NCI-H1930 (cell line): ENCODE data around the gene MRPL40.
"Not testable (repeated sequence)": the region's sequence is repeated elsewhere in the genome, so short reads cannot be mapped to it uniquely, and the experiment has no call there.

Source experiments
- DNase-seq, 2 experiments: peaks; one replicate each; lab custom pipeline; 2025; lab: John Stamatoyannopoulos, UW

Gene MRPL40

GRCh38 chr22:19442166-19442565, 9.8 kb downstream of the MRPL40 start:
- DNase-seq, result no peak

- DNase-seq, result no peak
Observed at GRCh38 chr22:19443544-19444211, 11.3 kb downstream of the MRPL40 start.

GRCh38 chr22:19445279-19445982, 13.1 kb downstream of the MRPL40 start:
- DNase-seq, result not testable (repeated sequence)

GRCh38 chr22:19446603-19447329, 14.4 kb downstream of the MRPL40 start:
- no peak for DNase-seq

- DNase-seq, result peak; percentile 82 to 89
Observed at GRCh38 chr22:19447330-19448075, 15.2 kb downstream of the MRPL40 start, which contains the start of gene C22orf39. TSS of gene C22orf39 (minus strand) at chr22:19447711. CDS start at chr22:19447688, 23 bp downstream.

GRCh38 chr22:19448076-19448607, 15.8 kb downstream of the MRPL40 start:
- peak; percentile 45 to 54 for DNase-seq

GRCh38 chr22:19448739-19449421, 16.5 kb downstream of the MRPL40 start:
- no peak for DNase-seq

GRCh38 chr22:19449422-19449767, 17.1 kb downstream of the MRPL40 start:
- DNase-seq, result no peak

- no peak for DNase-seq
Observed at GRCh38 chr22:19450363-19451175, 18.2 kb downstream of the MRPL40 start.

GRCh38 chr22:19451570-19451969, 19.2 kb downstream of the MRPL40 start:
- DNase-seq, result no peak

GRCh38 chr22:19453718-19454117, 21.4 kb downstream of the MRPL40 start:
- no peak for DNase-seq

- DNase-seq, result no peak
Observed at GRCh38 chr22:19454156-19454555, 21.8 kb downstream of the MRPL40 start.

- DNase-seq, result no peak
Observed at GRCh38 chr22:19455033-19455432, 22.7 kb downstream of the MRPL40 start.

GRCh38 chr22:19455585-19456370, 23.4 kb downstream of the MRPL40 start:
- DNase-seq, result no peak

- no peak for DNase-seq
Observed at GRCh38 chr22:19456541-19456940, 24.2 kb downstream of the MRPL40 start.

- no peak for DNase-seq
Observed at GRCh38 chr22:19457828-19458428, 25.6 kb downstream of the MRPL40 start.

- no peak for DNase-seq
Observed at GRCh38 chr22:19460036-19460435, 27.7 kb downstream of the MRPL40 start.

- DNase-seq, result no peak
Observed at GRCh38 chr22:19461506-19461905, 29.2 kb downstream of the MRPL40 start.

- DNase-seq, result no peak
Observed at GRCh38 chr22:19463008-19463407, 30.7 kb downstream of the MRPL40 start.
